GM18511 (cell line): ENCODE measurements around the gene FAT4.

ENCODE experiments used
- ATAC-seq: cut with Tn5 transposase; IDR thresholded peaks from one replicate; pipeline ENCODE4 v1.9.1; 2021; ENCODE audit warnings: mild to moderate bottlenecking, moderate library complexity; ENCODE audit not compliant: unreplicated experiment

FAT4 gene

GRCh38 chr4:125316791-125317524, 2.2 kb downstream of the FAT4 start:
- no peak for ATAC-seq

DNA sequence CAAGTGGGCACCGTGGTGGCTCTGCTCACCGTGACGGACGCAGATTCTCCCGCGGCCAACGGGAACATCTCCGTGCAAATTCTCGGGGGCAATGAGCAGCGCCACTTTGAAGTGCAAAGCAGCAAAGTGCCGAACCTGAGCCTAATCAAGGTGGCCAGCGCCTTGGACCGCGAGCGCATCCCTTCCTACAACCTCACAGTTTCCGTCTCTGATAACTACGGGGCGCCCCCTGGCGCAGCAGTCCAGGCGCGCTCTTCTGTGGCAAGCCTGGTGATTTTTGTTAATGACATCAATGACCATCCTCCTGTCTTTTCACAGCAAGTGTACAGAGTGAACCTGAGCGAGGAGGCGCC, 2.7 kb downstream of the FAT4 start:
- no peak for ATAC-seq

- ATAC-seq = no peak
These were observed 4.6 kb downstream of the FAT4 start for GRCh38 chr4:125319311-125319710.

DNA sequence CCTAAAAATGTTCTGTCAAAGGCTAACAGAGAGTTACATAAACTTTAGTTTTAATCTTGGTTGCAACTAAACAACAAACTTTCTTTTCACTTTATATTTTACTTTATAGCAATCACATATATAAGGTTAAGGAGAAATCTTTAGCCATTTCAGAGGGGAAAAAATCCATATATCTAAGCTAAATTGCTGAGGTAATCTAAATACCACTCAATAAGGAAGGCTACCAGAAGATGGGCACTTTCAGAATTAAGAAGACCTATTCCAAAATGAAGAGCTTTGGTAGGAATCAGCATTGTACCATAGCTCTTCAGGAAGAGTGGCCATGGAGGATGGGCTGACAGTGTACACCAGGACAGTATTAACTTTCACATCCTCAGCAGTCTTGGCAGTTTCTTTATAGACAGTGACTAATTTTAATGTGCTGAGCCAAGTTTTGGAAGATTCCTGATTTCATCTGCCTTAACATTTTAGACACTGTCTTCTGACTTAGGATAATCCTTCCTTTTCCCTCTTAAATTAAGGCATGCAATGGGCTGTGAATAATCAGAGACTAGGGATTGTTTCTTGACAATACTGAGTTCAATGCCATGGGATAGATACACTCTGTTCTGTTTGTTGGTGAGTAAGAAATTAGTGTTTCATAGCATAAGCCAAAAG, 7.1 kb downstream of the FAT4 start:
- no peak for ATAC-seq

GRCh38 chr4:125322366-125322730, 7.6 kb downstream of the FAT4 start:
- no peak for ATAC-seq

GRCh38 chr4:125323654-125324053, 8.9 kb downstream of the FAT4 start:
- no peak for ATAC-seq

DNA sequence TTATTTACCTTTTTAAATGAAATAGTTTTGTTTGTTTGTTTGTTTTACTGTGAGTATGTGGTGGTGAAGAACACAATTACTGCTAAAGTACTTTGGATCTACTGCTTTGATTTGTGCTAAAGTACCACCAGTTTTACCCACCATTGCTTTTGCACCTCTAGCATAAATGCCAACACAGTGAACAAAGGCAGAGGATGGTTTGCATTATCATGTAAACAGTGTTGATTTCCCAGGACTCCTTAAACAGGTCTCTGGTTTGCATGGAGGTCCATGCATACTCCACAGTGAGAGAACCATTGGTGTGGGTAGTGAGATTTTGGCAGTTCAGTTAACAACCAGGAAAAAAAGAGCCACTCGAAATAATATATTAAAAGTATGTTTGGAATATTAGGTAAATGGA, 11.0 kb downstream of the FAT4 start:
- no peak for ATAC-seq

DNA sequence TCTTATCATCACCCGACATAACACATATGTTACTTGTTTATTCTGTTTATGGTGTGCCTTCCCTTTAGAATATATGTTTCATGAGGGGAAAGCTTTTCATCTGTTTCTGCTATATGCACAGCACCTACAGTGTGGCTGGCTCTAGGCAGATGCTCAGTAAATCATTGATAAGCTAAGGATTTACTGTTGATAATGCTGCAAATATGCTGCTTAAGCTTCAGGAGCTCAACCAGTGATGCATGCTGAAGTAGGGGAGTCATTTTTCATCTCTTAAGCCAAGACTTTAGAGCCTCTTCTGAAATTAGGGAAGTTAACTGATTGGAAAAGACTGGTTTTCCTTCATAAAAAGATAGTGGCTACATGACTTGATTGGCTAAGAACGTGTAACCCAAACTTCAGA, 16.4 kb downstream of the FAT4 start:
- ATAC-seq = no peak

DNA sequence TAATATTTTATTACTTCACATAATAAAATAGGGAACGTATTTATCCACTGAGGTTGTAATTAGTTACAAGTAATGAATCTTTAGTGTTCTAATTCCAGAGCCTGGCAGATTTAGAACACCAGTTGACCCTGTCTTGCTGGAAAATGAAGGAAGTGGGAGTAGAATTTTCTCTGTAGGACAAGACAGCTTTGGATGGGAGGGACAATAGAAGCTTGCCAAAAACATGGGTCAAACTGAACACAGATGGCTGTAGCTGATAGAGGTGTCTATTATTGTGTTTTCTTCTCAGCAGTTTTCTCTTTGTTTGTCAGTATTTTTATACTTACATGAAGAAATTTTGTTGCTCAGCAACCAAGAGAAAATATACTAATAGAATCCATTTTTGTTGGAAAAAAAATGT, 20.2 kb downstream of the FAT4 start:
- no peak for ATAC-seq

GRCh38 chr4:125338814-125339213, 24.1 kb downstream of the FAT4 start:
- ATAC-seq = no peak

DNA sequence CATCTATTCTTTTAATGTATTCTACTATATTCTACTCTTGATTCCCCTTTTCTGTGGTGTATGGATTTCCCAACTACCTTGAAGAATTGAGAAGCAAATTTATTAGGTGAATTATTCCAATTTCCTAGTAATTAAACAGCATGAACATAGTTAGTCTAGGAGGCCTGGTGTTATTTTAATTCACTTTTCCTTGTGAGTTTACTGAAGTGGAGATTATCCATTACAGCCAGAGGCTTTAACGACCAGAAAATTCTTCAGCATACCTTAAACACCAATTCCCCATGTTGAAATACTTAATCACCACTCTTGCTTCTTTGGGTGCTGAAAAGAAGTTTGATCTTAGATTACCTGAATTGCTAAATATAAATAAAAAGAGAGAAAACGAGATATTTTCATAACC, 29.4 kb downstream of the FAT4 start:
- ATAC-seq = no peak

DNA sequence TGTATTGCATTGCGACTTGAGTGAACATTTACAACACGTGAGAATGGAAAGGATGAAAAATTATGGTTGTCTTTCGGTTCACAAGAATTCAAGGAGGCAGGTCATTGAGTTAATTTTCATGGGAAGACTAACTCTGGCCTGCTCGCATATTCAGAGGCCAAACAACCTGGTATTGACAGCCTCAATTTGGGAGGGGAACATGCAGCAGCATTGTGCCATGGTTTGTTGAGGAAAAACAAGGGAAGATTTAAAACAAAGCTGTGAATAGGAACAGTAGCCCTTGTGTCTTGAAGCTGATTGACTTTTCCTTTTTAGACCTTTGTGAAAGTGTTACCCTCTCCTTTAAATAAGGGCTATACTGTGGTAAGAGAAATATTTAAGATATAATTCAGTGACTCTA, 31.9 kb downstream of the FAT4 start:
- ATAC-seq = no peak

DNA sequence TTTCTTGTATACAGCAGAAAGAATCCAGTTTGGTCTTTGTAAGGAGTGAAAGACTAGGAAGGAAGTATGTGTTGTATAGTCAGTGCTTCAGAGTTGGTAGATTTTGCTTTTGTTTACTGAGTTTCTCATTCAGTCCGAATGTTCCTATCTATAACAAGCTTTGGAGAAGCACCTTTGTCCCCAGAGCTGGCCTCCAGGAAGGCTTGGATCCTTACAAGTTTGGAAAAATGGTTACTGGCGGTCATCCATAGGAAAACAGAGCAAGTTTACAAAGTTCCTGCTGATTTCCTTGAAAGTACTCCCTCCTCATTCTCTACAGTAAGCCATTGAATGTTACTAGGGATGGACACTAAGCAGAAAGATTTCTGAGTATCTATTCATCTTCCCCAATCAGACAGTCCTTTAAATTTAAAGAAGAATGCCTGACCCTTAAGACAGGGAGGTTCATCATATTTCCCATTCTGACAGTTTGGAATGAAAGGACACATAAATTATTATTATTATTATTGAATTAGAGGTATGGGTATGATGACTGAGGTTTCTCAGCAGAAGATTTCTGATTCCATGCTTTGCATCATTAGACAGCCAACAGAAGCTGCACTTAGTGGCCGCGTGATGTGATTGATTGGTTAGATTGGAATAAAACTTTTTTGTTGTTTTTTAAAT, 35.8 kb downstream of the FAT4 start:
- no peak for ATAC-seq

DNA sequence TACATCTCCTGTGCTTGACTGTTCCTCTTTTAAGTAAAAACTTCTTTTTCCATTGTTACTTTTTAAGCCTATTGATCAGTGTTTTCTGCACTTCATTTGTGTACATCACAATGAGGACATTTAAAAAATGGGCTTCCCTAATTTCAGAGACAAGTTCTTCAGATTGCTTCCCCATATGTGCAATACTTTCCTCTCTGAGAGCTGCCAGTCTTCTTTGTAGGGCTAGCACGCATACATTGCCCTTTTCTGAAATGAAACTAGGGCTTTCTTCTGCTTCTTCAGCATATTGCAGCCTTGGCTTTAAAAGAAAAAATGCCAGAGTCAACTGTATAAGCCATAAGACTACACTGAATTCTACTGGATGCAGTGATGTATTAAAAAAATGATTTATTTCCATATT, 37.8 kb downstream of the FAT4 start:
- ATAC-seq = no peak

DNA sequence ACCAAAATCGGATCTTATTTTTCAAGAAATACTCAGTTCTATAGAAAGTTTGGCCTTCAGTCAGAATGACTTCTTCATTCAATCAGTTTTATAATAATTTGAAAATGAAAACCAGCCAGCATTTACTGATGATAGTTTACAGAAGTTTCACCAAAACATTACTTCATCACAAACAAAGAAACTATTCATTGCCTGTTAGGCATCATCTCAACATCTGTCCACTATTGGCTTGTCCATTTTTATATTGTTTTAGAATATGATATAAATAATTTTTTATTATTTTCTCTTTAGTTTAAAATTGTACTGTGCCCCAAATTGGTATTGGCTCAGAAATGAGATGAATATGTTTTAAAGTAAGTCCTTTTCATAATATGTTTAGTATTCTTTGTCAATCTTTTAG, 38.4 kb downstream of the FAT4 start:
- no peak for ATAC-seq

DNA sequence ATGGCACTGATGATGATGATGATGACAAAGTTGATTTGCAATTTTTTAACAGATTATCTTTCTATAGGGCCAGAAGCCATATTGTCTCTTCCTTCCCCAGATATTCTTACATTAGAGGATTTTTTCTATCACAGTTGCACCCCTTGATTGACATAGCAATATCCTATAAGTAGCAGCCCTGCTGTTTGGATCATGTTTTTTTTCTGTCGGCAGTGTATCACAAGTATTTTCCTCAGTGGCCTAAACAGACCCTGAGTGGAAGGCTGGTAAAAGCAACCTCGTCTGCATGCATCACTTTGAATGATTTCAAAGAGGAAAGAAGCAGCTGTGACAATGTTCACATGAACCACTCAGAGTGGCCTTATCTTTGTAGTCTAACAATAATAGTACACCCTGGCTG, 41.0 kb downstream of the FAT4 start:
- ATAC-seq = no peak

GRCh38 chr4:125357675-125358074, 42.9 kb downstream of the FAT4 start:
- ATAC-seq = no peak

GRCh38 chr4:125358453-125358852, 43.7 kb downstream of the FAT4 start:
- ATAC-seq = no peak

DNA sequence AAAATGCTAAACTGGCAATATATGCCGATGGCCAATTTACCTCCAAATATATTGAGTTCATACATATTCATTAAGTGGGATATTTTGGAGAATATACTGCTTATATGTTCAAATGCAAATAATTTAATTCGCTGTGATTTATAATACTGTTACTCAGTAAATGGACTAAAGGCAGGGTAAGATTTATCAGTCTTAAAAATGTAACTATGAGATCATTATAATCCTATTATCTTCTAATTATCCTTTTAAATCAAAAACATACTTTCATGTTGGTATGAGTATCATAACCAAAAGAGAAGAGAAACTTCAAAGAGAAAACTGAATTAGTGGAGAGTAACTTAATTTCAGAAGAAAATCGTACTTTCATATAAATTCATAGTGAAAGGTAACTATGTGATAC, 44.6 kb downstream of the FAT4 start:
- ATAC-seq = no peak

DNA sequence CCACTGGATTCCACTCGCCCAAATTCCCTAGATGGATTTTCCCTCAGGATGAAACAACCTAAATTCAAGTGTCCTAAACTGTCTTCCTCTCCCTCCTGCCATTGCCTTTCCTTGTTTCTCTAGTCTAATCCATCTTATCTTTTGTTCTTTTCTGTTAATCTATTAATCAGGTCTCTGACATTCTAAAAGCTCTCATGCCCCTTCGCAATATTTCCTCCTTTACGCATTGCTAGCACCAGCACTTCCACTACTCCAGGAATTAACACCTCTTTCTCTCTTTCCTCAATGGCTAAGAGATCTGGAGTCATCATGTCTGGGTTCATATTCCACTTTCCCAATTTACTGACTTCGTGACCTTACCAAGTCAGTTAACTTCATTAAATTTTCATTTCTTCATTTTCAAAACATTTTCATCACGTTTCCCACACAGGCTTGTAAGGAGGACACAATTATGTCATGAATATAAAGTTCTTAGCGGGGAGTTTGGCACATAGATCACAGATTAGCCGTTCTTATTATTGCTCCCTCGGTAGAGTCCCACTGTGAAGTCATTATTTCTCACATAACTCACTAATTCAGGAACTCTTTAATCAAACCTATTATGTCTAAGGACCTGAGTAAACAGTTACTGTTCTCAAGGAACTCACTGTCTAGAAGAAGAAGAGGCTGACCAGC, 45.3 kb downstream of the FAT4 start:
- ATAC-seq = no peak

- no peak for ATAC-seq
These were observed 46.0 kb downstream of the FAT4 start for GRCh38 chr4:125360727-125361126.
